ENCODE measurements around the gene ASIC3. TPM values are rescaled to one million over a fixed set of nuclear protein-coding genes. Genes with fewer than 3 reads are reported as not detected.

Gene ASIC3
- total RNA-seq, 3 donors from 2014 or later, result 1.2 to 6.5 (median 3.4) TPM

DNA sequence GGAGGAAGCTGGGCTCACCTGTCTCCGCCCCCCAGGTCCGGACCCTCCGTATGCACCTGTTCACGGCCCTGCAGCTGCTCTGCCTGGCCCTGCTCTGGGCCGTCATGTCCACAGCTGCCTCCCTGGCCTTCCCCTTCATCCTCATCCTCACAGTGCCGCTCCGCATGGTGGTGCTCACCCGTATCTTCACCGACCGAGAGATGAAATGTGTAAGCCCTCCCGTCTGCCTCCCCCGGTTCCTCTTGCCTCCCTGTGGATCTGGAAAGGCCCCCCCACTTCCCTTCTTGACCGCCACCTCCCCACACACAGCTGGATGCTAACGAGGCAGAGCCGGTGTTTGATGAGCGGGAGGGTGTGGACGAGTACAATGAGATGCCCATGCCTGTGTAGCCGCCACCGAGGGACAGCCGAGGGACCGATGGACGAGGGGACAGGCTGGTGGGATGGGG lies 27.7 kb downstream of the ASIC3 start:
- no peaks in the 10 kb centered on the region for H3K36me3 ChIP-seq (ENCODE audit: low read depth)

DNA sequence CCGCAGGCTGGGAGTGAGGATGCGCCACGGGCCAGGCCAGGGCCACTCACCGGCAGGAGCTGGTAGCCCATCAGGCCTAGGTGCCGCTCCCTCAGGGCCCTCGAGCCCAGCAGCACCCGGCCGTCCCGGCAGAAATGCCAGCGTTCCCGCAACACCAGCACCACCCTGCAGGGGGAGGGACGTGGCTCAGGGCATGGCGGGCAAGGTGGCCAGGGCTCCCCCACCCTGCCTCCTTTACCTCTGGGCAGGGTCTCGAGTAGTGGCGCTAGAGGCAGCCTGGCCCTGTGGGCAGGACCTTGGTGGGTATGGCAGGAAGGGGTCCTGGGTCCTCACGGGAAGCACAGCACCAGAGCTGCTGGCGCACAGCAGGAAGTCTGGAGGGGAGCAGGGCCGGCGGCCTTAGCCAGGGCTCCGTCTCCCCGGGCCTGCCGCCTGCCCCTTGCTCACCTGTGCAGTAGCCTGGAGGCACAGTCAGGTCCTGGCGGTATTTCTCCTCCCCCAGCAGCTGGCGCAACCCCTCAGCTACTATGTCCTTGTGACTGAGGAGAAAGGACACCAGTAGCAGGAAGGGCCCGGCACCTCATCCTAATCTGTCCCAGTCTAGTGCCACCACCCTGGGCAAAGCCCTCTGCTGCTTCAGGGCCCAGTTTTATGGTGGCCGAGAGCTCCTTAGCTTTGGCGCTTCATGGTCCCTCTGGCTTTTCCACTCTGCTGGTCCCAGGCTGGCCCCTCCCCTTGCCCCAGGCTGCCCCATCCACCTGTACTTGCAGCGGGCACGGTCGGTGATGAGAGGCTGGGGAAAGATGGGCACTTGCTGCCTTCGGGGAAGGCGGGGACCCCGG lies 28.8 kb downstream of the ASIC3 start:
- intact Hi-C loops (cut with DNase I, micrococcal nuclease), result no loop called here
- Histone ChIP-seq H3K36me3 (ENCODE audit: low read depth) (no peaks in the 10 kb centered on the region), H3K9me3 (no peaks in the 10 kb centered on the region), H3K4me1 (ENCODE audit: low read depth) (peaks cover 24% of the 10 kb centered on the region), H3K4me3 (no peak overlapping the region)
- DNase-seq, result peak in 2 of 3 donors; percentile 51 to 53
- TF ChIP-seq, protein P1, sequence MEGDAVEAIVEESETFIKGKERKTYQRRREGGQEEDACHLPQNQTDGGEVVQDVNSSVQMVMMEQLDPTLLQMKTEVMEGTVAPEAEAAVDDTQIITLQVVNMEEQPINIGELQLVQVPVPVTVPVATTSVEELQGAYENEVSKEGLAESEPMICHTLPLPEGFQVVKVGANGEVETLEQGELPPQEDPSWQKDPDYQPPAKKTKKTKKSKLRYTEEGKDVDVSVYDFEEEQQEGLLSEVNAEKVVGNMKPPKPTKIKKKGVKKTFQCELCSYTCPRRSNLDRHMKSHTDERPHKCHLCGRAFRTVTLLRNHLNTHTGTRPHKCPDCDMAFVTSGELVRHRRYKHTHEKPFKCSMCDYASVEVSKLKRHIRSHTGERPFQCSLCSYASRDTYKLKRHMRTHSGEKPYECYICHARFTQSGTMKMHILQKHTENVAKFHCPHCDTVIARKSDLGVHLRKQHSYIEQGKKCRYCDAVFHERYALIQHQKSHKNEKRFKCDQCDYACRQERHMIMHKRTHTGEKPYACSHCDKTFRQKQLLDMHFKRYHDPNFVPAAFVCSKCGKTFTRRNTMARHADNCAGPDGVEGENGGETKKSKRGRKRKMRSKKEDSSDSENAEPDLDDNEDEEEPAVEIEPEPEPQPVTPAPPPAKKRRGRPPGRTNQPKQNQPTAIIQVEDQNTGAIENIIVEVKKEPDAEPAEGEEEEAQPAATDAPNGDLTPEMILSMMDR (IDR thresholded peaks at IDR 0.05), result no peak
- ATAC-seq, result no peak

More for the DNA sequence above, 27.7 kb downstream of the ASIC3 start:
- Histone ChIP-seq H3K4me1 (ENCODE audit: low read depth) (peaks cover 13% of the 10 kb centered on the region), H3K4me3 (no peak overlapping the region), H3K9me3 (no peaks in the 10 kb centered on the region)
- intact Hi-C loops (cut with DNase I, micrococcal nuclease), result no loop called here
- TF ChIP-seq, protein P1 (IDR thresholded peaks at IDR 0.05), result no peak
- no peak for ATAC-seq
- DNase-seq, result no peak

DNA sequence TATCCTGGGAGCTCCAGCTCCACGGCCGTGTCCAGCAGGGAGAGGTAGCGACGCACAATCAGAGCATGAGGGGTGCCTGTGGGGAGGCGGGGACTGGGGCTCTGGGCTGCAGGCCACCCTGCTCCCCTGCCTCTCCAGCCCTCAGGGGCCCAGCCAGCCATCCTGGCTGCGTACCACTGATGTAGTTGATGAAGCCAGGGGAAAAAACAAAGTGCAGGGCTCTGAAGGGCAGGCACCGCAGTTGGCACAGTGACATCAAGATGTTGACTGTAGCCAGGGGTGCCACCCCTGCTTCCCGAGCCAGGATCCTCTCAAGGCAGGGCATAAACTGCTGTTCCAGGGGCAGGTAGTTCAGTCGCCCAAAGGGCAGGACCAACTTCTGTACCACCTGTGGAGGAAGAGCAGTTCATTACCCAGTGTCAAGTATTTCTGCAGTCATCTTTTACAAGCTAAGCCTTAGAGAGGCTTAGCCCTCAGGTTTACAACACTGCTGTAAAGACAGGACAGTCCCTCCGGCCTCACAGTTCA lies 29.4 kb downstream of the ASIC3 start:
- DNase-seq, result no peak
- ATAC-seq, result no peak
- peaks cover 28% of the 10 kb centered on the region for H3K4me1 ChIP-seq (ENCODE audit: low read depth)
- no peaks in the 10 kb centered on the region for H3K36me3 ChIP-seq (ENCODE audit: low read depth)
- intact Hi-C loops (cut with DNase I, micrococcal nuclease), result no loop called here
- TF ChIP-seq, protein P1 (IDR thresholded peaks at IDR 0.05), result no peak
- no peaks in the 10 kb centered on the region for H3K9me3 ChIP-seq
- no peak overlapping the region for H3K4me3 ChIP-seq

DNA sequence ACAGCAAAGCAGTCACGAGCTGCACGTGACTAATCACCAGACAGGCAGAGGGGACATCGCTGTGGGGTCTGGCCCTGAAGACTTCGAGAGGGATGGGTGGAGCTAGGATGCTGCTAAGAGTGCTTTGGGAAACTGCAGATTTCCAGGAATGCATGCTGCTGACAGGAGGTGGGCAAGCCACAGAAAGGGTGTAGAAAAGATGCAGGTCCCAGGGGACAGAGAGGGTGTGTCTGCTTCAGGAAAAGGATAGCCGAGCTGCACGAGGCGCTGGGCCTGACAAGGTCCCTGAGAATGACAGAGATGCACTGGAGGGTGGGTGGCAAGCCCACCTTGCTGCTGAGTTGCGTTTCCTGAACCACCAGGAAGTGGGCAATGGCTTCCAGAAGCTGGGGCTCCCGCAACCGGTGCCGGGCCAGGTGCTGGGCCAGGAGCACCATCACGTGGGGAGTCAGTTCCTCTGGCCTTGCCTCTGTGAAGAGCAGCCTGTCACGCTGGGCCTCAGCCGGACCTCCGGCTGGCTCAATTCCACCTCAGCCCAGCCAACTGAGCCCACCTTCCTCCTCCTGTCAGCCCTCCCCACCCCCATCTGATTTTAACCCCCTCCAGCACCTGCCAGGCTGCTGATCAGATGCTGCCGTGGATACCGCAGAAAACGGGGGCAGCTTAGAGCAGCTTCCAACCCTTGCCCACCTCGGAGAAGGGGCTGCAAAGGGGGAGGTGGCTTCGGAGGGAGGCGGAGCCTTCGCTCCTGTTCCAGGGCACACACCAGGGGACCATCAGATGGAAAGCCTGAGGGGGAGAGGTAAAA lies 30.1 kb downstream of the ASIC3 start:
- DNase-seq (peak in 1 of 3 donors; percentile 38), ATAC-seq (no peak)
- Histone ChIP-seq H3K4me3 (no peak overlapping the region), H3K9me3 (no peaks in the 10 kb centered on the region), H3K36me3 (ENCODE audit: low read depth) (no peaks in the 10 kb centered on the region), H3K4me1 (ENCODE audit: low read depth) (peaks cover 28% of the 10 kb centered on the region)
- intact Hi-C loops (cut with DNase I, micrococcal nuclease), result no loop called here
- TF ChIP-seq, protein P1 (IDR thresholded peaks at IDR 0.05), result no peak

DNA sequence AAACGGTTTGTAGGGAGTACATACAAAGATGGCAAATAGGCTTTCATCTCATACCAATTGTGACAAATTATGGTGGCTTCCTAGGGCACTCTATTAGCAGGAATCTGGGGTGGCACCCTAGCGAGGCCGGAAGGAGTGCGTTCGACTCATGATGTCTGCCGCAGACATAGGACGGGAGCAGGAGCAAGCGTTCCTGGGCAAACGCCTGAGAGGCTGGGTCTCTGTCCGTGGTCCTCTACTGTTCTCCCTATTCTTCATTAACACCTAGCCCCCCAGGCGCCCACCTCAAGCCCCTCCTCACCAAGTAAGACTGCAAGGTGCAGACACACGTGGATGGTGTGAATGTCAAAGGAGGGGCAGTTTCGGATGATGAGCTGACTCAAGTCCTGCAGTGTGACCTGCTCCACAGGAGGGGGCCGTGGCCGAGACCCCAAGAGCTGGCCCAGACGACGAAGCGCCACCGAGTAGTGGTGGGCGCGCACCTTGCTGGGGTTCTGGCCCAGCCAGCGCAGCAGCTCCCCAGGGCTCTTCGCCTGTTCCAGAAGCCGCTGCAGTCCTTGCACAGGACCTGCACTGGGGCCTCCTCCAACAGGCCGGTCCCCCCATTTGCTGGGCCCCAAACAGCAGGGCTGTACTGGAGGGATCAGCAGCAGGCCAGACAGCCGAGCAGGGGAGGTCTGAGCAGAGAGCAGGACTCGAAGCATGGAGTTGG lies 31.0 kb downstream of the ASIC3 start:
- no peaks in the 10 kb centered on the region for H3K9me3 ChIP-seq
- intact Hi-C loops (cut with DNase I, micrococcal nuclease), result no loop called here
- DNase-seq, result peak in 2 of 3 donors; percentile 41 to 63
- ATAC-seq, result no peak
- no peak overlapping the region for H3K4me3 ChIP-seq
- TF ChIP-seq, protein P1 (IDR thresholded peaks at IDR 0.05), result no peak
- peaks cover 28% of the 10 kb centered on the region for H3K4me1 ChIP-seq (ENCODE audit: low read depth)
- no peaks in the 10 kb centered on the region for H3K36me3 ChIP-seq (ENCODE audit: low read depth)

Data from mucosa of descending colon (tissue), 3 donors.